ENCODE data around the gene PCDH1.
"Not testable (repeated sequence)": the region's sequence is repeated elsewhere in the genome, so short reads cannot be mapped to it uniquely, and the experiment has no call there.

PCDH1 gene

DNA sequence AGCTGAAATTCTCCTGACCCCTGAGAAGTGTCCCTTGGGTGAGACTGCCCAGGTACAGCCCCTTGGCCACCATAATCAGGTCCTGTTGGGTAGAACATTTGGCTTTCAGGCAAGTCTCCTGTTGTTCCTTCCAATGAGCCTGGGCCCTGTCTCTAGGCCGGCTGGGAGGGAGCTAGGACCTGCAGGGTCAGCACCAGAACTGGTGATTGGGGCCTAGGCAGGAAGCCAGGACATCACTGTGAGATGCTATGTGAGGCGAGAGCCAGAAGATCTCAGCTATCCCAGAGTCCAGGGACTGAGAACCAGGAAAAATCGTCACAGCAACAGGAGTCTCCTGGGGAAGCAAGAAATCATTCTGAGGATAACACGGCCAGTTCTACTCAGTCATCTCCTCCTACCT lies 51.5 kb downstream of the PCDH1 start:
- no peak for DNase-seq

DNA sequence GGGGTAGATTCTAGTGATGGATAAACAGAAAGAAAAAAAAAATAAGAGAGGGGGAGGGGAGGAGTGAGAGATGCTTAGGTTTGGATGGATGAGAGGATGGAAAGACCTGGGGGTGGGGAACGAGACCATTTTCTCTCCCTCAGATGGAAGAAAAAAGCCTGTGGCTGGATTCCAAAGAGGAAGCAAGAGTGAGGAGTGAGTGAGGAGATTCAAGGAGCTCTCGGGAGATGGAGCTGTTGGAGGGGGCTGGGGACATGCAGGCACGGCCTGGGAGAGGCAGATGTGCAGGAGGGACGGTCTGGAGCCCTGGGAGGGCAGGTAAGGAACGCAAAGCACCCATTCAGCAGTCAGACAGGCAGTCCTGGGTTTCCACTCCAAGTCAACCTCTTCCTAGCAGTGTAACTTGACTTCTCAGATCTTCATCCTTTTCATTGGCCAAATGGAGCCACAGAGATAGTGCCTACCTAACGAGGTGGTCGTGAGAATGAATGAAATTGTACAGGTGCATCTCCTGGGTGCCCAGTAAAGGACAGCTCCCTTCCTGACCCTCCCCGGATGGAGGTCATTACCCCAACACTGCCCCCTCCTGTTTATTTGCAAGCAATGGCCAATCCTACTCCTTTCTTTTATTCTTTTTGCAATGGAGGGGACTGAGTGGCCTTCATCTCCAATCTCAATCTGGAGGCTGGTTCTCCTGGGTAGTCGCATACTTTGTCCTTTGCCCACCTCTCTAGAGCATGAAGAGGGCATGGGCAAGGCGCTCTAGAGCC lies 52.2 kb downstream of the PCDH1 start:
- DNase-seq, result no peak

DNA sequence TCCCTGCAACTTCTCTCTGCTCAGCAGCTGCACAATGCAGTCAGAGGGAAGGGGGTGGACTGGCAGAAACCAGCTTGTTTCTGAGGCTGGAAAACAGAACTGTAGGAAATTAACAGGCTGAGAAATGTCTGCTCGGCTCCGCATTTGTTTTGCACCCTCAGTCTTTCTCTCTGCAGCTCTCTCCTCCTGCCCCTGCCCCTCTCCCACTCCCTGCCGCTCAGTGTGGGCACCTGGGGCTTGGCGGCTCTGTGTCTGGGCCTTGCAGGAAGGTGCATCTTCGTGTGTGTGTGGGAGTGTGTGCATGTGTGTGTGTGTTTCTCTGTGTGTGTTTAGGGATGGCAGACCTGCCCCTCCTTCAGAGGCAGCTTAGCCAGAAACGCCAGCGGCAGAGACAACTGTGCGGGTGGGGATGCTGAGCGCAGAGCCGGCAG lies 53.0 kb downstream of the PCDH1 start:
- DNase-seq, result no peak

DNA sequence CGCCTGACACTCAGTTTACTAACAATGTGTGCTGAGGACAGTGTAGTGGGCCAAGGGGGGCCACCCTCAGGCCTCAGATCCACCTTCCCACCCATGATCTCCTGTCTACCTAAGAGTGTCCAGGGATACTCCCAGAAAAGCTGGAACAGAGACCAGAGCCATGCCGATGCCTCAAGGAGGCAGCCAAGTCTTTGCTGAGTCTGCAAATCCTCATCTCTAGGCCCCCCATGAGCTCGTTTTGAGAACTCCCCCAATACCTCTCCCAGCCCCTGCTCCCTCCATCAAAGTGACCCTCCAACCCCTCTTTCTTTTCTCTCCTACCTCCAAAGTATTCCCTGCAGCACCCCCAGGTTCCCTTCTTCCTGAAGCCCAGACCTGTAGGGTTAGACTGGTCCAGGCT lies 53.5 kb downstream of the PCDH1 start:
- no peak for DNase-seq

DNA sequence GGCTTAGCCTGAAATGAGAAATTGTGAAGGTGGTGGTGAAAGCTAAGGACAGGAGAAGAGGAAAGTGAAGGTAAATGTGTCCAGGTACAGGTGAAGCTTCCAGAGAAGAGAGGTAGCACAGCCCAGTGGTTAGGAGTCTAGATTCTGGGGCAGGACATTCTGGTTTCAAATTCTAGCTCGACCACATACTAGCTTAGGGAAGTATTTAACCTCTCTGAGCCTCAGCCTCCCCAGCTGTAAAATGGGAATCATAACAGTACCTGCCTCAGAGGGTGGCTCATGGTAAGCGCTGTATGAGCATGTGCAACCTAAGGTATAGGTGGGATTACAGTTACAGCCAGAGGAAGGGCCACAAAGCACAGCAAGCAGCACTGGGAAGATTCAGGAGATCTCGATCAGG lies 55.2 kb downstream of the PCDH1 start:
- DNase-seq, result no peak

DNA sequence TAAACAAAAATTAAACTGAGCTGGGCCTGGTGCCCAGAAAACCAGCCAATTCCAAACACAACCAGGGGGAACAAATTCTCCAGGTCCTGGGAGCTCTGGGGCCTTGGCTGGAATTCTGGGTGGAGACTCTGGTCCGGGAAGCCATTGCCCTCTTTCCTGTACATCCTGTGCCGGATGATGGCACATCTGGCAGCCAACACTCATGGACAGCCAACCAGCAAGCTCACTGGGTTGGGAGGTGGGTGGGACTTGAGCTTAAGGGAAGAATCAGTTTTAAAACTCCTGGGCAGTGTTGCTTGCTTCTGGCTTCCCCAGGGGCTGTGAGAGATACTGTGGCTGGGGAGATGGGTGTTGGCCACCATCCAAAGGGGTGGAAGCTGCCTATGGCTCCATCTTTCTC lies 56.1 kb downstream of the PCDH1 start:
- no peak for DNase-seq

DNA sequence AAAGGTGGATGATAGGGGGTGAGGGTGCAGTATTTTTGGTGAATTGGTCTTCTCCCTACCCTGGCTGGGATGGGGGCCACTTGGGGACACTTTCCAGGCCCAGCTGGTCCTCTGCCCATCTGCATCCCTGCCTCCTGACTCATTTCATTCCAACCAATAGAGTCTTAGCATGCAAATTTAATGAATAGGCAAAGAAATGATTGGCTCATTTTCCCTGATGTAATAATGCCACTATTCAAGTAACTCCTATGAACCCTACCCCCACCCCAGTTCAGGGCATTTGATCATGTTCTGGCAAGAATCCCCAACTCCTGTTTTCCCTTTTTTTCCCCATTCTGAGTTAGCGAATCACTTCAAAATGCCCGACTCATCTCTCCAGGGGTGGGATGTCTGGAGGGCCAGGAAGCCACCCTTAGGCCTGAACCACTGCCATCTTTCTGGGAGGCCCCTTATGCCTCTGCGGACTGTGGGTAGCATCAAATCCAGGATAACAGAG lies 56.7 kb downstream of the PCDH1 start:
- no peak for DNase-seq

DNA sequence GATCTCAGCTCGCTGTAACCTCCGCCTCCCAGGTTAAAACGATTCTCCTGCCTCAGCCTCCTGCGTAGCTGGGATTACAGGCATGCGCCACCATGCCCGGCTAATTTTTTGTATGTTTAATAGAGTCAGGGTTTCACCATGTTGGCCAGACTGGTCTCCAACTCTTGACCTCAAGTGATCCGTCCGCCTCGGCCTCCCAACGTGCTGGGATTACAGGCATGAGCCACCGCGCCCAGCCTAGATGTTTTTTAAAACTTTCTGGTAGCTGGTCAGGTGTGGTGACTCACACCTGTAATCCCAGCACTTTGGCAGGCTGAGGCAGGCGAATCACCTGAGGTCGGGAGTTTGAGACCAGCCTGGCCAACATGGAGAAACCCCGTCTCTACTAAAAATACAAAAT lies 57.5 kb downstream of the PCDH1 start:
- not testable (repeated sequence) for DNase-seq

DNA sequence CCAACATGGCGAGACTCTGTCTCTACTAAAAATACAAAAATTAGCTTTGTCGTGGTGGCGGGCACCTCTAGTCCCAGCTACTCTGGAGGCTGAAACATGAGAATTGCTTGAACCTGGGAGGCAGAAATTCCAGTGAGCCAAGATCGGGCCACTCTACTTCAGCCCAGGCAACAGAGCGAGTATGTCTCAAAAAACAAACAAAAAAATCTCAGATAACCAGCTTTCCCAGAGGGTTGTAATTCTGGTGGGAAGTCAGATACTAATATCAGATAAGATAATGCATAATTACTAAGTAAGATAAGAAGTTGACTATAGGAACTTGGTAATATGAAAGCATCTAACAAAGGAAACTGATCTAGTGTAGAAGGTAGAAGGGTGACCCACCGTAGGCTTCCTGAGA lies 60.6 kb downstream of the PCDH1 start:
- DNase-seq, result no peak

DNA sequence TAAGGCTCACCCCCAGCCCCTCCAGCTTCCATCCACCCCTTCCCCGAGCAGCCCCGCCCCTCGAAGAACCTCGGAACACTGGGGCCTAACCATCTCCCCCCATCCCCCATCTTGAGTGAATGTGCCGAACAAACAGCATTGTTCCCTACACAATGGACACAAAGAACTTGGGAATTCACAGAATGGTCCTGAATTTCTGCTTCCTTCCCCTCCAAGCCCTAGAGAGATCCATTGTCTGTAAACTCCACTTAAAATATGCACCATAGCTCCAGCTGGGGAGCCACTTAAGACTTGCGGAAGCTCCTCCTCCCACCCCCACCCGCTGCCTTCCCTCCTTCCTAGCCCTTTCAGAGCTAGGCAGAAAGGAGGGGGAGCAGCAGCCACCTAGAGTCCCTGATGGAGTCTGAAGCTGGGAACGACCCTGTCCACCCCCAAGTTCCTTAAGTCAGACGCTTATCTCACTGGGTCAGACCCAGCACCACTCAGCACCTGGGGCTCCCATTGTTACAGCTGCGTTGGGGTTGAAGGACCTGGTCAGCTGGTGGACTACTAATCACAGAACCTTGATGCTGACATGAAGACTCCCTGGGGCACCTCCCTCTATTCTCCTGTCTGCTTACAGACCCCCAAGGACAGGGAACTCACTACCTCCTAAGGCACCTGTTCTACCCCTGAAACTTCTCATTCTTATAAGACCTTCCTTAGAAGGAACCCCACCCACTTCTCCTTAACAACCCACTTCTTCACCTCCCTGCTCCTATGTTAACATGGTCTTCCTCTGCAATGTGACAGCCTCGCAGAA lies 61.4 kb downstream of the PCDH1 start:
- DNase-seq, result no peak

DNA sequence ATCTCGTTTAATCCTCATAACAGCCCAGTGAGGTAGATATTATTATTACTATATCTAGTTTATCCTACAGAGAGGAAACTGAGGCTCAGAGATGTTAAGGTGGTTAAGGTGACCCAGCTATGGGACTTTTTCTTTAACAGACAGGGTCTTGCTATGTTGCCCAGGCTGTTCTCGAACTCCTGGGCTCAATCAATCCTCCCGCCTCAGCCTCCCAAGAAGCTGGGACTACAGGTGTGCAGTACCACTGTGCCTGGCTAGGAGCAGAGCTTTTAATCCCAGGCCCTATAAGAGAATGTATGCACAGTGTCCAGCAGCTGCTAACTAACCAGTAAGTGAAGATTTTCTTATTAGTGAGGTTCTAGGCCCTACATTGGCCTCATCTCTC lies 62.4 kb downstream of the PCDH1 start:
- no peak for DNase-seq

DNA sequence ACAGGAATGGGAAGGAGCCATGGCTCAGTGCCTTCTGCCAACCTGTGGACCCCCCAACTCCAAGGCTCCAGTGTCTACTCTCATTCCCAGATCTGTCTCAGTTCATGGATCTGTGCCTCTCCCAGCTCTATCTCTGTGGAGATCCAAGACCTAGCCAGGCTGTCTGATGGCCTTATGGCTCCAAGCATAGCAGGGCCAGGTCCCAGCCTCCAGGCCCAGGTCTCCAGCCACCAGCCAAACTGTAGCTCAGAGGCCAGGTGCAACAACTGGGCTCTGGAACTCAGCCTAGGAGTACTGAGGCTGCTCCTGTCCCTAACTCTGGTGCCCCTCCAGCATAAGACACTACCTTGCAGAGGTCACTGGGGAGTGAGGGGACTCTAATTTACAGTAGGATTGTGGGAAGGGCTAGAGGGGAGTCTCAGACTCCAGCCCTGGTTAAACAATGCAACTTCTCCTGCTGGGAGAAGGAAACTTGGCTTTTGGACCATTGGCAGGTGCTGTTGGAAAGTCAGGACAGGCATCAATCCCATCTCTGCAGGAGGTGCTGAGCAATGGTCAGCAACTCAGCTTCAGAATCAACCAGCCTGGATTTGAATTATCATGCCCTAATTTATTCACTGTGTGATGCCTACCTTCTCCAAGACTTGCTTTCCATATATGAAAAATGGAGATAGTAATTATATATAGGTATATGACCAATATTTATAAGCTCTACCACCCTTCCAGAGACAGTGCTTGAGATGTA lies 63.0 kb downstream of the PCDH1 start:
- no peak for DNase-seq

DNA sequence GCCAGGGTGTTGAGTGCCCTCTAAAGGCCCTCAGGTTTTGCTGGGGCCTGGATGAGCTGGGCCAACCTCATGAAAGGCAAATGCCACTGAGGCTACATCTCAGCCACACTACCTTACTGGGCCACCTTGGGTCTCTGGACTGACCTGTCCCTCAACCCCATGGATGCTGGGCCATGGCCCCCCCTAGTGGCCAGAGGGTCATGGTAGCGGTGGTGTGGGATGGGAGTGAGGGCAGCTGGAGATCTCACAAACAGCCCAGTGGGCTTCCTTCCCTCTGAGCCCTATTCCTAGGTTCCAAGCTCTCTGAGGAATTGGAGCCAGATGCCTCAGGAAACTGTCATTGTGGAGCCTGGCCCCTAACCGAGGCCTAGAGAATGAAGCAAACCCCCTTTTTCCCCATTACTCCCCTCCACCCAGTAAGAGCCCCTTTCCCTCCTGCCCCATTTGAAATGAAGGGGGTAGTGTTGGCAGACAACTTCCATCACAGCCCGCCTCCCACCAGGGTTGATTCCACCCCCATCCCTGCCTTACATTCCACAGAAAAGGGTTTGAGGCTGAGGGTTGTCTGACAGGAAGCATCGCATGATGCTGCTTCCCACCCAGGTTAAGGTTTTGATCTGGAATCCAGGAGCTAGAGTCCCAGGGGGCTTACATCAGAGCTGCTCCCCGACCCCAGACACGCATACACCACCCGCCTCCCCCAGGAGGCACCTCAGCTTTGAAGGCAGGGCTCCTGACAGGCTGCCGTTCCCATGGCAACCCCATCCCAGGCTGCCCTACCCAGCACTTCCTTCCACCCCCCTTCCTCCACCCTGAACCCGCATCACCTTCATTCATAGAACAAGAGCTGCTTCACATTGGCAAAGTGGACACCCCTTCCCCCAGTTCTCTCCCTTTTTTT lies 63.9 kb downstream of the PCDH1 start:
- no peak for DNase-seq

DNA sequence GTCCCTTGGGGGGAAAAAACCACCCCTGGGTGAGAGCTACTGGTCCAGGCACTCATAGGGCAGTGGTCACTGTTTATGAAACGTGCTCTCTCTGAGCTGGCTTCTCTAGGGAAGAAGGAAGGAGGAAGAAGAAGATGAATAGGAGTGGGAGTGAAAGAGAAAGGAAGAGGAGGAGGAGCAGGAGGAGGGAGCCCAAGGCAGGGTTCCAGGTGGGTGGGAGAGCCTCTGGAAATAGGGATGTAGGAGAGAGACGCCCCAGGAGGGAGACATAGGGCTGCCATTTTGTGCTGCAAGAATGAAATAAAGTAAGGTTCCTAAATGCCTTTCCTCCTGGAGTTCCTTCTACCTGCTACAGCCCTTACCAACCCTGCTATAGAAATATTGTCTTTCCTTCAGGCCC lies 65.7 kb downstream of the PCDH1 start:
- no peak for DNase-seq

DNA sequence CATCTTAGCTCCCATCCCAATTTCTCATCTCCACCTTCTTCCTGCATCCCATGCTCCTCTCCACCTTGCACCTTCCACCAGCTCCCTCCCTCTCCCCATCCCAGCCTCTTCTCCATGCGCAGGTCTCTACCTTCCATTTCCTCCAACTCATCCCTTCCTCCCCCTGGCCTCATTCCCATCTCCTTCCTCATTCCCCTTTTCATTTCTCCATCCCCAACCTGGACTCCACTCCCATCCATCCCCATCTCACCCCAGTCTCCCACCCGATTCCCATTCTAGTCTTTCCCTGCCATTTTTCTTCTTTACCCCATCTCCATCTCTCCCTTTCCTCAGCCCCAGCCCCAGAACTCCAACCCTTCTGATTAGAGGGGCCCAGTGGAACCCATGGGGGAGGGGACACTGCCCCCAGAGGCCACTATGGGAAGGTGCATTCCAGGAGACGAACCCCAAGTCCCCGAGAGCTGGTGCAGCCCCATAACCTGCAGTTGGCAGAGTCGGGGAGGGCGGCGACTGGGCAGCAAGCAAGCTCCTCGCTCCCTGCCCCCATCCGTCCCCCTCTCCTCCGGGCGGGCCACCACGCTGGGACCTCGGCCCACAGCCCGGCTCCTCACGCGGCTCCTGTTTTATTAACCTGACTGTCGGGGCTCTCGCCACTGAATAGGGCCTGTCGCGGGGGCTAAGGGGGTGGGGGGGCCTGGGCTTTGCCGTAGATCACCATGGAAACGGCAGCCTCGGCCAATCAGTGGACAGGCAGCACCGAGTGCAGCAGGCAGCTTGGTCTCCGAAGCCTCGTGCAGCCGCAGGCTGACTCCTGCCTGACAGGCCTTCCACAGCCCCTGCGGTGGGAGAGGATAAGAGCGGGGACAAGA lies 66.7 kb downstream of the PCDH1 start:
- DNase-seq, result peak; percentile 35

DNA sequence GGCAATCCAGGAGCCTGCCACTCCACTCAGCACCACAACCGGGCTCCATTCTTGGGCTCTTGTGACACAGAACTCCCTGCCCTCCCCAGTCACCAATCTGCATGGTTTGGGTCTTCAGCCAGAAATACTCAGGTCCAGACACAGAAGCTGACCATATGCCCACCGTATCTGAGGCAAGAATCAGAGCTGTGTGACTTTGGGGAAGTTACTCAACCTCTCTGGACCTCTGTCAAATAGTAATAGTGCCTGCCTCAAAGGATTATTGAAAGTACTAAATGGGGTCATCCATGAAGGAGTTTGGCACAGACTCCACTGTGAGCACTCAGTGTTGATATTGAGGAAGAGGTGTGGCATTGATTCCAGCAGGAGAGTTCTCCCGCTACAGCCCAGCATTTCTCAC lies 67.5 kb downstream of the PCDH1 start:
- DNase-seq, result no peak

DNA sequence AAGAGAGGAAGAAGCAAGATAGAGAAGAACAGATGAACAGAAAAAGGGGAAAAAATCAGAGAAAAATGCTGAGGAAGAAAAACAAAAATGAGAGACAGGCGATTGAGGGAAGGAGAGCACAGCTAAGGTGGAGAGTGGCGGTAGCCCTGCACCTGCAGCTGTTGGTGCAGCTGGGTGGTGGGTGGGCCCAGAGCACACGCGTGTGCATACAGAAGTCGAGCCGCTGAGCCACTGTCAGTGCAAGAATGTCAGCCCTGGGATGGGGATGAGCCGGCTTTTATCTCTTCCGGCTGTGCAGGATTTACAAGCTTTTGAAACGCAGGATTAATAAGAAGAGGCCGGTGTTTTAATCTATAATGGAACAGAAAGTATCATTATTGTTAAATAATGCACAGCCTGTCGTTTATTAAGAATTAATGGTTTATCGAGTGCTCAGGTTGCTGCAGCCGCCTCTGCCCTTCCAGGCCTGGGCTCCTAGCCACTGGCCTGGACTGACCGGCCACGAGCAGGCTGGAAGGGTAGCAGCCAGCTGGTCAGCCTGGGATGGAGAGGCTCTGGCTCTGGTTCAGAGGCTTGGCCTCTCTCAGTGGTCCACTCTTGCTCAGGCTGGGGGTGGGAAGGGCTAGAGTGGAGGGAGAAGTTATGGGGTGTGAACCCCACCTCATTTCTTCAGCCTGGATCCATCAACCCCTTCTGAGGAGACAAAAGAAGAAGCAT lies 68.7 kb downstream of the PCDH1 start:
- no peak for DNase-seq

DNA sequence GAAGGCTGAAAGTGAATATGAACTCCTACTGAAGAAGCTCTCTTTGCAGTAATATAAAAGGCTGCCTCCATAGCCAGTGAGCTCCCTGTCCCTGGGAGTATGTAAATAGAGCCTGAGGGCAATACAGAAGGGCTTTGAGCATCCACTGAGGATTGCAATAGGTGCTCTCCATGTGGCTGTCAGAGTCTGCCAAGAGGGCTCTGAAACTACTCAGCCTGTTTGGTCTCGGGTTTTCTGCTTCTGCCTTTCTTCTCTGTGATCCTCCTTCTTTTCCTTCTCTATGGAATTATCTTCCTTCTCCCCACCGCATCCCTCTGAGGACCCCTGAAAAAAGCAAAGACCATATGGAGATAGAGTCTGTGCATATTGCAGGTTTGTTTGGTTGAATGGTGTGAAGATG lies 69.4 kb downstream of the PCDH1 start:
- DNase-seq, result no peak

DNA sequence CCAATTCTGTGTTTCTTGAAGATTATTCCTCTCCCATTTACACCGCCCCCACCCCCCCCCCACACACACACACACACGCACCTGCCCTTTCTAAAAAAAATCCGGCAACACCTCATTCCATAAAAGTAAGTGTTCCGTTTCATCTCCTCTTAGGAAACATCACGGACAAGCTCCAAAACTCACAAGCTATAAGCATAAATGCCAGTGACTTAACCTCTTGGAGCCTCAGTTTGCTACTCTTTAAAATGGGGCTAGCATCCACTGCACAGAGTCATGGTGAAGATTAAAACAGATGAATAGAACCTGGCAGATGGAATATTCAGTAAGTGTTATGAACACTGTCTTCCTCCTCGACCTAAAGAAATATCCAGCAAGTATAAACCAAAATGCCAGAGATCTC lies 70.5 kb downstream of the PCDH1 start:
- no peak for DNase-seq

DNA sequence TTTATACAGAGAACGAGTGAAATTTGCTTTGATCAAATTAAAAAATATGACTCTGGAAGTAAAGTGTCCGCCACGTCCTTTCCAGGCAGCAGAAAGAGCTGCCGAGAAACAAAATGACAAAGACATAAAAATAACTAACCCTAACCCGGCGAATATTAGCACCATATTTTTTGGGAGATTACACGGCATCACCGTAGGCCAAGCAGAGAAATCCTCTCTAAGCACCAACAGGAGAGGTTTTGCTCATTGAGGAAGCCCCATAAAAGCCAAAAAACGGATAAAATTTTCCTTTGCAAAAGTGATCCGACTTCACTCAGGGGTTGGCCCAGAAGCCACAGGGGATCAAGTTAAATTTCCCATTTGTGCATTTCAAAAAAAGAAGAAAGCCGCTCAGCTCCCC lies 70.9 kb downstream of the PCDH1 start:
- DNase-seq, result no peak

DNA sequence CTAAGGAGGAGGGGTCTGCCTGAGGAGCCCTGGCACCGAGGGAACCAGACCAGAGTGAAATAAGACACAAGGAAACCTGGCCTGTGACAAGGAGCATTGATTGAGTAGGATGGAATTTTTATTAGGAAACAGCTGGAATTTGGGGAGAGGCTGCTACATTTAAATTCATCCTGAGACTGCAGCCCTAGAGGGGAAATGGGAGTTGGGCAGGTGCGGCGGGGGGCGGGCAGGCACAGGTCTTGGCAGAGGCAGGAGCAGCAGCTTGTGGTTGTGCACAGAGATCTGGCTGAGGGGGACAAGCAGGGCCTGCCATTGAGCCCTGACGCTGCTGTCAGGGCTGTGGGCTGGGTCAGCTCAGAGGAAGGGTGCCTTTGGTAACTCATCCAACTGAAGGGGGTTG lies 71.6 kb downstream of the PCDH1 start:
- DNase-seq, result no peak
